Medulla oblongata (tissue), 1 donor: ENCODE data around the gene SLC7A10.

Experiments
- DNase-seq: peaks from one replicate; pipeline ENCODE4 v3.0.0-alpha.2; 2015; ENCODE audit errors: extremely low spot score

SLC7A10 gene

DNA sequence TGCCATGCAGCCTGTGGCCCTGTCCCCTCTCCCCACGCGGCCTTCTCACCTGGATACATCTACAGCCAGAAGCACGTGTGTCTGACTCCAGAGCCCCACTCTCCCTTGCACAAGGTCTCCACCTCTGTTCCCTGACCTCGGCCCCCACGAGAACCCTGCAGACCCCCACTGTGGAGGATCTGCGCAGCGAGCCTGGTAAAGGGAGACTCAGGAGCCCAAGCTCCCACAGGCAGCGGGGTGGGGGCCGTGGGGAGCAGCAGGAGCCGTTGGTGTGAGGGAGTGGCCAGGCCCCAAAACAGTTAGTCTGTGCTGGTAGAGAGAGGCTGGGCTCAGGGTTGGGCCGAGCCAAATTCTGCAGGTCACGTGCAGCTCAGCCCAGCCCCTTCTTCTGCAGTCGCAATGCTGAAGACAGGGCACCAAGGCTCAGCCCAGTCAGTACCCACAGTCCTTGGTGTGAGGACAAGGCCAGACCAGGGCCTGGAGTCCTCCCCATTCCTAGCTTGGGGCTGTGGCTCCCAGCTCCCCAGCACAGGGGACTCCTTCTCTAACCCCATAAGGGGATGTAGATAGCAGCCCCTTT lies 28.7 kb upstream of the SLC7A10 start:
- no peak for DNase-seq

DNA sequence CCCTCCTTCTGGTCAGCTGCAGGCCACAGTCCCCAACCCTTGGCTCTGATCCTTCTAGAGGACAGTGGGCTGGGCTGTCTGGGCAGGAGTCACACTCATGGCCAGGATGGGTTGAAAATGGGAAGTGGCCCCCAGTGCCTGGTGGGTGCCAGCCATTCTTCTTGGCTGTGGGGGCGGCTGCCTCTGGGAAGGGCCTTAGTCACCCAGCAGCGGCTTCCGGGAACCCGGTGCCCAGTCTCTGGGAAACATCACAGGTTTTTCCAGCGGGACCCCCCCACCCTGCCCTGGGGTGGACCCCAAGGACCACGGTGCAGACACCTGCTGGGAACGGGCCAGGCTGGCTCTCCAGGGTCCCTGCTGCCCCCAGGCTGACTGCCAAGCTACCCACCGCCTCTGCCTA lies 27.3 kb upstream of the SLC7A10 start:
- DNase-seq, result peak; percentile 44

DNA sequence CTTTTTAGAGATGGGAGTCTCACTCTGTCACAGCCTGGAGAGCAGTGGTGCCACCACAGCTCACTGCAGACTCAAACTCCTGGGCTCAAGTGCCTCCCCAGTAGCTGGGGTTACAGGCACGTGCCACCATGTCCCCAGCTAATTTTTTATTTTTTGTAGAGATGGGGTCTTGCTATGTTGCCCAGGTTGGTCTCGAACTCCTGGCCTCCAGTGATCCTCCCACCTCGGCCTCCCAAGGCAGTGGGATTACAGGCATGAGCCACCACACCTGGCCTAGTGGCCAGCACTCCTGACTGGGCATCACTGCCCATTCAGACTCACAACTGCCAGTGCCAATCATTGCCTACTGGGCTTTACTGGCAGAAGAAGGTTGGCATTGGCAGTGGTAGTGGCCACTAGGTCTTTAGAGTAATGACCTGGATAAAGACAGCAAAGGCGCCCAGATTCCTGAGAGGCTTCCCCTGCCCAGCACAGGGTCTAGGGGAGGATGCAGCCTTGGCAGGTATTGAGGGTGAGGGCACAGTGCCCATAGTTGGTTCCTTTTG lies 26.8 kb upstream of the SLC7A10 start:
- no peak for DNase-seq

DNA sequence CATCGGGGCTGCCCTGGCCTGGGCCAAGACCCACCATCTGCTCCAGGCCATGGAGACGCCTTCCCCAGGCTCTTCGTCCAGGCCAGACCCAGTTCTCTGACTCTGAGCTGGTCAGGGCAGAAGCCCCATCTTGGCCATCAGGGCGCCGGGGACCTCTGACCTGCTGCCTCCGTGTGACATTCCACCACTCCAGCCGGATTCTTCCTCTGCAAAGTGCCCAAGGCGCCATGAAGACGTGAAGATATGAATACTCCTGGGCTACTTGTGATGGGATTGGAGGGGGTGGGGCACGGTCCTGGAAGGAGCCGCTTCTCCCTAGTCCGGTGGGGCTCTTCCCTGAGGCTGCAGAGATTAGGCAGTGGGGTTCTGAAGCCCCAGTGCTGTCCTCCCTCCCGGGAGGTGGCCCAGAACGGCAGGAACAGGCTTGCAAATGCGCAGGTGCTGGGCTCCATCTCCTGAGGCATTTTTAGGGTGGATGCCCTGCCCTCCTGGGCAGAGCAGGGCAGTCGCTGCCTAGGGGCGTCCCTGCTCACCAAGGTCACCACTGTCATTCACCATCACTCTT lies 26.0 kb upstream of the SLC7A10 start:
- no peak for DNase-seq

DNA sequence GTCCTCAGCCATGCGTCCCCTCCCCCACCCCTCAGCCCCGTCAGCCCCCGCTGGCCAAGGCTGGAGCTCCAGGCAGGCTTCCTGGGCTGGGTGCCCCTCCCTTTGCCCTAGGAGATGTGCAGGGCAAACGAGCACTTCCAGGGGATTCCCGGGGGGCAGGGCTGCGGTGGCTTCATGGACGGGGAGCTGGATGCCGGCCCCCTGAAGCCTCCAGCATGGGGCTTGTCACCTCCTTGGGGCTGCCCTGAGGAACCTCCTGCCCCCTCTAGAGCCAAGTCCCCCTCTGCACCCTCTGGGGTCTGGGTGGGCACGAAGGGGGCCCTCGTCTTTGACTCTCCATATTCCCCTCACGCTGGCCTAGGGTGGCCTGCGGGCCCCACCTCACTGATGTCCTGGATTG lies 25.4 kb upstream of the SLC7A10 start:
- DNase-seq, result no peak

DNA sequence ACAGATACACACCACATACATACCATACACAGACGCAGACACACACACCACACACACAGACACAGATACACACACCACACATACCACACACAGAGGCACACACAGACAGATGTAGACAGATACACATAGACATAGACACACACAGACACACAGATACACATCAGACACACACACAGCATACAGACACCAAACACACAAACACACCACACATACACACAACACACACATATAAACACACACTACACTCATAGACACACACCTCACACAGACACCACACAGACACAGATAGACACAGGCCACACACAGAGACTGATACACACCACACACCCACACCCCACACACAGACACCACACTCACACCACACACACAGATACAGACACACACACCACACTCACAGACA lies 24.9 kb upstream of the SLC7A10 start:
- no peak for DNase-seq

DNA sequence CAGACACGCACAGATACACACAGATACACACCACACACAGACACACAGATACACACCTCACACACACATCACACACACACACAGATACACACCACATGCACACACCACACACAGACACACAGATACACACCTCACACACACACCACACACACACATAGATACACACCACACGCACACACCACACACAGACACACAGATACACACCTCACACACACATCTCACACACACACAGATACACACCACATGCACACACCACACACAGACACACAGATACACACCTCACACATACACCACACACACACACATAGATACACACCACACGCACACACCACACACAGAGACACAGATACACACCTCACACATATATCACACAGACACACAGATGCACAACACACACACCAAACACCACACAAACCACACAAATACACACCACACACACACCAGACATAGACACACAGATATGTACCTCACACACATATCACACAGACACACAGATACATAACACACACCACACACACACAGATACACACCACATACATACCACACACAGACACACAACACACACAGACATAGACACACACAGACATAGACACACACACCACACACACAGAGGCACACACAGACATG lies 24.2 kb upstream of the SLC7A10 start:
- DNase-seq, result no peak

DNA sequence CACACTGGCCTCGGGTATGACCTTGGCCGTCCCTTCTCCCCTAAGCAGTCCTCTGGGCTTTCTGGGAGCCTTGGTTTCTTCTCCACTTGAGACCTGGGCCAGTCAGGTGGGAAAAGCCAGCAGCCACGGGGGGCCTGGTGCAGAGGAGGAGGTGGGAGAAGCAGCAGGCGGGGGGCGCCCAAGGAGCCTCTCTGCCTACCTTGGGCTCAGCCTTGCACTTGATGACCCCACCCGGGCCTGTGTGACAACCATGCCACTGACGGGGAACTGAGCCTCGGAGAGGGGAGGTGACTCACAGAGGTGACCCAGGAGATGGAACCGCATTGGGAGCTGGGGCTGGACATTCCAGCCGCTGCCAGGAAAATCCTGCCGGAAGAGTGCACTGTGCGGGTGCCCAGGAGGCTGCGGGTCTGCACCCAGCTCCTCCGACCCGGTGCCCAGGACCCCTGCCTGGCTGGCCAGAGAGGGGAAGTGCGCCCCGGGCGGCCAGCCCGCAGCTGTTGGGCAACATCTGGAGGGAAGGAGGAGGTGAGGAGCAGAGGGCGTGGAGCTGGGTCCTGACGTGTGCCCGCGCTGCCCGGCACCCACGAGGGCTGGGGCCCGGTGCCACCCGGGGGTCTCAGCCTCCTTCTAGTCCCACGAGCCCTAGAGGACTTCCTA lies 23.4 kb upstream of the SLC7A10 start:
- no peak for DNase-seq

DNA sequence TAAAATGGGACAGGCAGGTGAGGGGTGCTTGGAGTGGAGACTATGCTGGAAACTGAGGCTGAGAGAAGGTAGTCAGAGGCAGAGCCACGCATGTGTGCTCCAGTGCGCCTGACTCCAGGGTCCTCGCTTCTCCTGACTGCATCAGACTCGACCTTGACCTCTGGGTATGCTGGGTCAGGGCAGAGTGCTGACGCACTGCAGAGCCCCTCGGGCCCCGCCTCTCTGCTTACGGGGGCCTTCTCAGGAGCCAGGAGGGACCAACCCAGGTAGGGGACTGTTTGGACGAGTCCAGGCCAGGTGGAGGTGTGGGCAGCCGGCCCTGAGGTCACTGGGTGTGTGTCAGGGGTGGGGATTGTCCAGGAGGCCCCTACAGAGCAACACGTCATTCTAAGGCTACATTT lies 22.9 kb upstream of the SLC7A10 start:
- DNase-seq, result no peak

DNA sequence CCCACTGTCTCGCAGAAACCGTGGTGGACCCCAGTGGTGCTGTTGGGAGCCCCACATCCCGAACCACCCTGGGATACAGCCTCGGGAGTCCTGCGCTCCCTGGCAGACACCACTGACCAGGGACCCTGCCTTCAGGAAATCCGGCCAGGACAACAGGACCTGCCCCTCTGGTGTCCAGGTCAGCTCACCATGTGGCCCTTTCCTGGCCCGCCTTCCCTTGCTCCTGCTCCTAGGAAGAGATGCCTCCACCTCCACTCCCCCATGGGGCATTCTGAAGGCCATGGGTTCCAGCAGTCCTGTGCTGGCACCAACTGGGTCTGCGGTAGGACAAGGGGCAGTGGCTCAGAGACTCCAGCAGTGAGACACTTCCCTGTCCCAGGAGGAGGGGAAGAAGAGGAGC lies 22.5 kb upstream of the SLC7A10 start:
- DNase-seq, result no peak

DNA sequence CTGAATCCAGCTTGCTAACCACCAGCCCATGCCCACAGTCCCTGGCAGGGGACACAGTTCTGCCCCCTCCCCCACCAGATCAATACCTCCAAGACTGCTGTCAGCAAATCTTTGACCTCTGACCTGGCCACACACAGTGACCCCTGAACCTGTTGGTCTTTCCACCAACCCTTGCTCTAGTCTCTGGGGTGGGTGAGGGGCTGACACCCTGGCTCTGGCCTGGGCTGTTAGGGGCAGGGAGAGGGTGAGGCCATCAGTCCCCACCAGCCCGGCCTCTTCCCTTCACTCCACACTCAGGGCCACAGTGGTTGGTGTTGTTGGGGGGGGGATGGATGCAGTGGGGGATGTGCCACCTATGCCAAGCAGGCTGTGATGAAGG lies 21.8 kb upstream of the SLC7A10 start:
- DNase-seq, result no peak

DNA sequence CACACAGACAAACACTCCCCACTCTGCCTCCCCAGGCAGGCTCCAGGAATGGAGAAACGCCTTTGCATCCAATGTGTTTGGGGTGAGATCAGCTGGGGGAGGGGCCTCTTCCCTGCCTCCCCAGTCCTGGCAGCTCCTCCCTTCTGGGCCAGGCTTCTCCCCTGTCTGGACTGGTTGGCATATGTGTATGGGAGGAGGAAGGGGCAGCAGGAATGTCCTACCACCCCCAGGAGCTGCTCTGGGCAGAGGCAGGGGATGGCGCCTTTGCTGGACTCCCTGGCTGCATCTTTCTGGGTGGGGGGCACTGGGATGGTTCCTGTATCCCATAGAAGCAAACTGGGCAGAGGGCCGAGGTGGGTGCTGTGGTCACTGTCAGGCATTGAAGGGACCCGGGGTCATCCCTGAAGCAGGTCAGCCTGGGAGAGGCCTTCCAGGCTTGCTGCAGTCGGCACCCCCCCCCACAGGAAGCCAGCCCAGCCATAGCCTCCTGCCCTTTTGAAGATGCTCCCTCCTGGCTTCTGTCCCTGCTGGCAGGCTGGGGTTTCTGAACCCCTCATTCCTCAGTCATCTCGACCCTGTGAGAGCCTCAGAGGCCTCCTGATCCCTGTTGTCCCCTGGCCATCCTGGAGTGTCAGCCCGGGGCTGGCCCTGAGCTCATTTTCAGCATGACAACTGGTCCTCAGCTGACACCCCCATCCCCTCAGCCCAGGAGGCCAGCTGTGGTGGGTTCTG lies 21.2 kb upstream of the SLC7A10 start:
- no peak for DNase-seq

DNA sequence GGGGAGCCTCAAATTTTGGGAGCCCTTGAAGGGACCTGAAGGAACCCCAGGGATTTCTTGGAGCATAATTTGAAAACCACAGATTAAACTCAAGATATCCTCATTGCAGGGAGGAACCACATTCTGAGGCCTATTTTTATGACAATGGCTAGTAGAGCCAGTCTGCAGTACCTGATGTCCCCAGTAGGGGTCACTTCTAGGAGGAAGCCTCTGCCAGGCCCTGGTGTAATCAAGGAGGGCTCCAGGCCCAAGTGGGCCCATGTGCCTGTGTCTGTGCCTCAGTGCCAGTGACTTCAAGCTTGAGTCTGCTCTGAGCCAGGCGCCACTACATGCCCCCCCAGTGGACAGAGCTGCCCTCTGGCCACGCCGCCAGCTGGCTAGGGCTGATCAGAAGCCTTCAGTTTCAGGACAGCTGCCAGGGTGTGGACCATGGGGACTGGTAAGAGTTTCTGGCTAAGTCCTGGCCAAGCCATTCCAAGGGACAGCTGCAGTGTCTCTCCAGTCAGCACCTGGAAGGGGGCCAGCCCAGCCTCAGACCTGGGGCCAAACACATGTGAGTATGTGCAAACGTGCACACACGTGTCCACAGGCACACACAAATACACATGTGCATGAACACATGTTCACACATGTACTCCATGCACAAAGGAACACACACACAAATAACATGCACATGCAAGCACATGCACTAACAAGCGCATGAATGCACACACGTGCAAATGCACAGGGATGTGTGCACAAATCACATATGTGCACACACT lies 20.5 kb upstream of the SLC7A10 start:
- no peak for DNase-seq

DNA sequence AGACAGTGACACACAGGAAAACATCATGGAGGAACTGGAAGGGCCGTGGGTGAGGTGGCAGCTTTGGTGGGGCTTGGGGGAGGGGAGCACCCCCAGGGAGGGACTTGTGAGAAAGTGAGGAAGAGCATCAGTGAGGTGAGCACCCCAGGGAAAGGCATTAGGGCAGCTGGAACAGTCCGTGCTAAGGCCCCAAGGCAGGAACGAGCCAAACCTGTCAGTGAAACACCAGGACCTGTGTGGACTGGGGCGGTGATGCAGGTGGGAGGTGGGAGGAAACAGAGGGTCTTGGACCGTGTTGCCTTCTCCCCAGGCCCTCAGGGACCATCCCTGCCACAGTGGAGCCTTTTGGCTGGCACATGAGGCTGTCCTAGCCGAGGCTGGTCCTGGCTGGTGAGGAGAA lies 17.3 kb upstream of the SLC7A10 start:
- DNase-seq, result no peak

DNA sequence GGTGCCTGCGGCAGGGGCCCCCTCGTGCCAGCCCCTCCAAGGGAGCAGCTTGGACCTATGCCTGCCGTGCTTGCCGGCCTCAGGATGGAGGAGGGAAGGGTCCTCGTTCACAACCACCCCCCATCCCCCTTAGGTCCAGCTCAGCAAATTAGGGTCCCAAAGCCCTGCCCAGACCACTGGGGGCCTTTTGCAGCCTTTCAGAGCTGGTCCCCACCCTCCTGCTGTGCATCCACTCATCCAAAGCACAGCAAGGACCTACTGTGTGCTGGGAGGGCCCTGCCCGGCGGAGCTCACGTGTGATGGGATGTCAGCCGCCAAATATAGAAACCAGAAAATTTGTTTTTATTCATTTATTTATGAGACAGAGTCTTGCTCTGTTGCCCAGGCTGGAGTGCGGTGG lies 16.5 kb upstream of the SLC7A10 start:
- DNase-seq, result no peak

DNA sequence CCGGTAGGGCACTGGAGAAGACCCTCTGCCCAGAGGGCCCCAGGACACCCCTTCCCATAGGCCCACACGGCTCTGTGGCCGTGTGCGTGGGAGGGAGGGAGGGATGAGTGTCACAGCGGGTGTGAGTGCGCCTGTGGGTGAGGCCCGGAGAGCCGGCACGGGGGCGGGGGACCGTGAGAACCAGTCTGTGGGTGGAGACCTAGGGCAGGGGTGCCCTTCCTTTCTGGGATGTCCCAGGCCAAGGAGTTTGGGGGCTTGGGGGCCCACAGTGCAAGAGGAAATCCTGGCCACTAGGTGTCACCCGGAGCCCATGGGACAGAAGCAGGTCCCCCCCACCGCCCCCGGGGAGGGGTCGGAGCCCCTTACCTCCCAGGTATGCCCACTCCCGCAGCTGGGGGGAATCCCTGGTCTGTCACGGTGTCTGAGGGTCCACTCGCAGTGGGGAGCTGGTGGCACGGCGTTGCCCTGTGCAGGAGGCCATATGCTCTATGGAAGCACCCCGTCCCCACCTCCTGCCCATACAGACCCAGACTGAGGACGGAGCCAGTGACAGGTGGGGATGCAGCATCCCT lies 16.0 kb upstream of the SLC7A10 start:
- peak; percentile 27 for DNase-seq

DNA sequence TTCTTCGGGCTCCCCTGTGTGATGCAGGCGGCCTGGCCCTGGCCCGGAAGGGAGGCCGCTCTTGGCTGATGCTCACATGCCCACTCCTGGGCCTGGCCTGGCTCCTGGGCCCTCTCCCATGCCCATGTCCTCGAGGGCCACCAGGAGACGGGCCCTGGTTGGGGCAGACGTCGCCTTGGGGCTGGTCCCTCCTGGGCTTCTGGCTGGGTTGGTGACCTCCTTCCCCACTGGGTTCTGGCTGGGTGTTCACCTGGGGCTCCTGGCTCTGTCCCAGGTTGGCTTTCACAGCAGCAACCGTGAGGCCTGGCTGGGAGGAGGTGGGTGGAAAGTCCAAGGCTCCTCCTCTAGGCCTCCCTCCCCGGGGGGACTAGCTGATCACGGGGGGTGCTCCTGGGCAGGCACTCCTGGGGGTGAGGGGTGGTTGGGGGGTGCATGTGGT lies 15.5 kb upstream of the SLC7A10 start:
- no peak for DNase-seq

DNA sequence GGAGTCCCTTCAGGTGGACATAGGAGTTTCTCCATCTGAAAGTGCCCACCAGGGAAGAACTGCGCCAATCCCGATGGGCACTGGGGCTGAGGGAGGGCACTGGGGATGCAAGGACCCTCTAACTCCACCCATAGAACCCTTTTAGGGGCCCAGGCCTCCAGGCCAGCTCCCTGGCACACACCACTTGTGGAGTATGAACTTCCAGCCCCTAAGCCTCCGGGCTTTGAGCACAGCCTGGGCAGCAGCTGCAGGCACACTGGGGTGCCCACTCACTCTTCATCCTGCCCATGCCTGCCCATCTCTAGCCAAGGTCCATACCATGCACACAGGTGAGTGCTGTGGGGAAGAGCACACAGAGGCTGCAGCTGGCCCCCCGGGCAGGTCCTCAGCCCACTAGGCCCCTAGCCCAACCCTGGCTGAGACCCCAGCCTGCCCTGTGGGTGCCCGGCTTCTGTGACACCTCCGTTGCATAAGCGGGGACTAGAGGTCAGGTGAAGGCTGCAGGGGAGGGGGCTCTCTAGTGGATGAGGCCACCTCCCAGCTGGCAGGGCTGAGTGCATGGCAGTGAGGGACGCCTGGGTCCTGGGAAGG lies 14.6 kb upstream of the SLC7A10 start:
- DNase-seq, result no peak

DNA sequence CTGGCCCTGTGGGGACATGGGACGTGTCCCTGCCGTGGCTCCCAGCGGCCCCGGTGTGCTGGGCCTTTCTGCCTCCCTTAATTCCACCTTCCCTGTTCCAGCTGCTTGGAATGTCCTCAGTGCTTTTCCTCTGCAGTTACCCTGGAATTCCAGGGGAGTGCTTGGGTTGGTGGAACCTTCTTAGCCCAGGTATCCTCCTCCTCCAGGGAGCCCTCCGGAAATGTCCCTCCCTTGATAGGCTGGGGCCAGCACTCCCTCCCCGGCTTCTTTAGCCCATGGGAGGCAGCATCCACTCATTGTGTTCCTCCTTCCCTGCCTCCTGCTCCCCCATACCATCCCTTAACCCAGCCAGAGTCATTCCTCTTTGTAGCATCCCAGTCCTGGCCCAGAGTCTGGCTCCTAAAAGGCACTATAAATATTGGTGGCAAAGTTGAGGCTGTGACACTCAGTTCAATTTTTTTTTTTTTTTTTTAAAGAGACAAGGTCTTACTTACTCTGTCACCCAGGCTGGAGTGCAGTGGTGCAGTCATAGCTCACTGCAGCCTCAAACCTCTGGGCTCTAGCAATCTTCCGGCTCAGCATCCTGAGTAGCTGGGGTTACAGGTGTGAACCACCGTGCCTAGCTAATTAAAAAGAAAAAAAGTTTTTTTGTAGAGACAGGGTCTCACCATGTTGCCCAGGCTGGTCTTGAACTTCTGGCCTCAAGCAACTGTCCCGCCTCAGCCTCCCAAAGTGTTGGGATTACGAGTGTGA lies 13.7 kb upstream of the SLC7A10 start:
- no peak for DNase-seq
